Measurements from ENCODE around the gene NMU.
"Not testable (repeated sequence)": the region's sequence is repeated elsewhere in the genome, so short reads cannot be mapped to it uniquely, and the experiment has no call there.

Gene NMU

DNA sequence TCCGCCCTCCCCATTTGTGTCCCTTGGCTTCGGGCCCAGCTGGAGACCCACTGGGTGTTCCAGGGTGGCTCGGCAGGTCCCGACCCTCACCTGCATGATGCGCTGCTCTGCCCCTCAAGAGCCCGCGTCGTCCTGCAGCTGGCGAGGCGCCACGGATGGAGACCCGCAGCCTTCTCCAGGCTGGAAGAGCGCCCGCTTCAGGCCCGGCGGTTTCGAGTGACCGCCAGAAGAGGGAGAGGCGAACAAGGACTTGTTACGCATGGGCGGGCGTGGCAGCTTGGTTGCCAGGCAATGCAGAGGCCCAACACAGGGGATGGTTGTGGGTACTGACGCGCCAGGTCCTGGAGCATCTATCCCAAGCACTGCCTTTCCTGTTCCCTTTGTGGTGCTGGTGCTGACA, 44.1 kb downstream of the NMU start, which contains the start of gene PDCL2:
TSS of gene PDCL2 (minus strand) at position 232 of the 400 bp plus-strand sequence. CDS start at position 96, 136 bp downstream.
- no peak within 1 kb of the TSS for H3K4me3 ChIP-seq (ENCODE audit: low read length)
- no peak for DNase-seq (ENCODE audit: low read depth)
- TF ChIP-seq, protein P1, sequence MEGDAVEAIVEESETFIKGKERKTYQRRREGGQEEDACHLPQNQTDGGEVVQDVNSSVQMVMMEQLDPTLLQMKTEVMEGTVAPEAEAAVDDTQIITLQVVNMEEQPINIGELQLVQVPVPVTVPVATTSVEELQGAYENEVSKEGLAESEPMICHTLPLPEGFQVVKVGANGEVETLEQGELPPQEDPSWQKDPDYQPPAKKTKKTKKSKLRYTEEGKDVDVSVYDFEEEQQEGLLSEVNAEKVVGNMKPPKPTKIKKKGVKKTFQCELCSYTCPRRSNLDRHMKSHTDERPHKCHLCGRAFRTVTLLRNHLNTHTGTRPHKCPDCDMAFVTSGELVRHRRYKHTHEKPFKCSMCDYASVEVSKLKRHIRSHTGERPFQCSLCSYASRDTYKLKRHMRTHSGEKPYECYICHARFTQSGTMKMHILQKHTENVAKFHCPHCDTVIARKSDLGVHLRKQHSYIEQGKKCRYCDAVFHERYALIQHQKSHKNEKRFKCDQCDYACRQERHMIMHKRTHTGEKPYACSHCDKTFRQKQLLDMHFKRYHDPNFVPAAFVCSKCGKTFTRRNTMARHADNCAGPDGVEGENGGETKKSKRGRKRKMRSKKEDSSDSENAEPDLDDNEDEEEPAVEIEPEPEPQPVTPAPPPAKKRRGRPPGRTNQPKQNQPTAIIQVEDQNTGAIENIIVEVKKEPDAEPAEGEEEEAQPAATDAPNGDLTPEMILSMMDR (conservative IDR thresholded peaks at IDR 0.05; ENCODE audit: low read length) = no peak

DNA sequence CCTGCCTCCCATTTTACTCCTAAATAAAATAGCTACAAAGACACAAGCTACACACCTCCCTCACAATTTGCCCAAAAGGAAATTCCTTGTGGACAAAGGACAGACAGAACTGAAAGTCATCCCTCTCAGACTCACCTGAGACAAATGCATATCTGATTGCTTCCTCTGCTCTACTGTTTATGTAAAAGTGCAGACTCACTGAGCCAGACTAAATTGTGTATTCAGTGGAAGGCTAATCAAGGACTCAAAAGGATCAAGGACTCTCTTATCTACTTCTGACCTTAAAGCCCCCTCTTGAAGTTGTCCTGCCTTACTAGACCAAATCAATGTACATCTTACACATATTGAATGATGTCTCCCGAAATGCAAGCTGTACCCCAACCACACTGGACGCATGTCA, 47.9 kb downstream of the NMU start:
- no peak overlapping the region for H3K4me3 ChIP-seq (ENCODE audit: low read length)
- no peak for DNase-seq (ENCODE audit: low read depth)
- TF ChIP-seq, protein P1 (conservative IDR thresholded peaks at IDR 0.05; ENCODE audit: low read length) = no peak

DNA sequence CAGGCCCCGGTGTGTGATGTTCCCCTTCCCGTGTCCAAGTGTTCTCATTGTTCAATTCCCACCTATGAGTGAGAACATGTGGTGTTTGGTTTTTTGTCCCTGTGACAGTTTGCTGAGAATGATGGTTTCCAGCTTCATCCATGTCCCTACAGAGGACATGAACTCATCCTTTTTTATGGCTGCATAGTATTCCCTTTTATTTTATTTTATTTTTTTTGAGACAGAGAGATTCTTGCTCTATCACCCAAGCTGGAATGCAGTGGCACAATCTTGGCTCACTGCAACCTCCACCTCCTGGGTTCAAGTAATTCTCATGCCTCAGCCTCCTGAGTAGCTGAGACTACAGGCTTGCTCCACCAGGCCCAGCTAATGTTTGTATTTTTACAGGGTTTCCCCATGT, 53.3 kb downstream of the NMU start:
- not testable (repeated sequence) for H3K4me3 ChIP-seq (ENCODE audit: low read length); DNase-seq (ENCODE audit: low read depth)

DNA sequence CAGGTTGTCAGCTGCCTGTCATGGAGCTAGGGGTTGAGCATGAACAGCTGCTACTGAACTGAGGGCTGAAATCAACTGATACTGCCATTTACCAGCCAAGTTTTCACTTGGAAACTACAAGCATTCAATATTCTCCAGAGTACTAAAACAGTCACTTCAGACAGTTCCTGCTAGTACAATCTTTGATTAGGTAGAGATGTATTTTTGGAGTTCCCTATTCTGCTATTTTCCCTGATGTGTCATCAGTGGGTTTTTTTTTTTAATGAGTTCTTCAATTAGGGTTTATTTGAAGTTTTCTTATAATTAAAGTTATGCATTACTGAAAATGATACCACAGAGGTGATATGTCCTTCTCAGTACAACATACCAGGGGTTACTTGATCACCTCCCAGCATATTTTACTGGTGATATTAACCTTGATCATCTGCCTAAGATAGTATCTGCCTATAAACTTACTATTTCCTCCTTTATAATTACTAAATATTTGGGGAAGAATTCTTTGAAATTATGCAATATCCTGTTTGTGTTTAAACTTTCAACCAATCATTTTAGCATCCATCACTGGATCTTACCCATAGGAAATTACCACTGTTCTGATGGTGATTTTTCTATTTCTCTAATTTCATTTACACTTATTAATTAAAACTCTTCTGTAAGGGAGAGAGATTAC, 57.6 kb downstream of the NMU start:
- no peak for DNase-seq (ENCODE audit: low read depth)
- no peak overlapping the region for H3K4me3 ChIP-seq (ENCODE audit: low read length)
- TF ChIP-seq, protein P1 (conservative IDR thresholded peaks at IDR 0.05; ENCODE audit: low read length) = no peak

DNA sequence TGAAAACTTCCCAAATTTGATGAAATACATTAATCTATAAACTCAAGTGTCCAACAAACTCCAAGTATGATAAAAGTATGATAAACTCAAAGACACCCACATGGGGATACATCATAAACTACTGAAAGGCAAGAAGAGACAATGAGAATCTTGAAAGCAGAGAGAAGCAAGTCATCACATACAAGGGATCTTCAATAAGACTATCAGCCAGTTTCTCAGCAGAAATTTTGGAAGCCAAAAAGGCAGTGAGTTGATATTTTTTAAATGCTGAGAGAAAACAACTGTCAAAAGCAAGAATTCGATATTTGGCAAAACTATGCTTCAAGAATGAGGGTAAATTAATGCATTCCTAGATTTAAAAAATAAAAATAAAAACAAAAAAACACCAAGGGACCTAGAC, 60.6 kb downstream of the NMU start:
- no peak for DNase-seq (ENCODE audit: low read depth)
- TF ChIP-seq, protein P1 (conservative IDR thresholded peaks at IDR 0.05; ENCODE audit: low read length) = no peak
- no peak overlapping the region for H3K4me3 ChIP-seq (ENCODE audit: low read length)

DNA sequence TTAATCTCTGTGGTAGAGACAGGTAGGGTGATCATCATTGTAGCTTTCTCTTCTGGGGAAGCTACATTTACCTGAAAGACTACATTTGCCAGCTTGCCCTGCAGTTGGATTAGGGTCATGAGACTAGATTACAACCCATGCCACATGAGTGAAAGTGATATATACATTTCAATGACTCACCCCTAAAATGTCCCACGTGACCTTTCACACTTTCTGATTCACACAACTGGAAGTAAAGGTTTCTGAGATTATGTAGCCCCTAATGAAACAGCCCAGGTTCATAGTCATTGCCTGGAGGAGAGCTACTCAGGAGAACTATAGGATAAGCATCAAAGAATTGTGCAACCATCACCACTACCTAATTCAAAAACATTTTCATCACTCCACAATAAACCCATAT, 61.8 kb downstream of the NMU start:
- no peak overlapping the region for H3K4me3 ChIP-seq (ENCODE audit: low read length)
- TF ChIP-seq, protein P1 (conservative IDR thresholded peaks at IDR 0.05; ENCODE audit: low read length) = no peak
- DNase-seq (ENCODE audit: low read depth) = no peak

DNA sequence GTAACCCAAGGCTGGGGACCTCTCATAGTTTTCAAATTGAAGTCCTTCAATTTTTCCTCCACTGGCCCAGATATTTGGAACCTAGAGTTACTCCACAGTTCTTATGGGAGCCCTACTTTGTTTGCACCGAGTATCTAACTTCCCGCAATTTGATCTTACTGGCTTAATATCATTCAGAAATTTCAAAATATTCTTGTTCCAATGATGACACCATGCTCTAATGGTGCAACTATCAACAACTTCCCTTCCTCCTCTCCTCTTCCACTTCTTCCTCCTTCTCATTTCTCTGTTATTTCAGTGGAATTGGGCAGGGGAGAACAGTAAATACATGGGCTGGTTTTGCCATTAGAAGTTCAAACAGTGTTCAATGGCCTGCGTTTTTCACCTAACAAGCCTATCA, 64.3 kb downstream of the NMU start:
- TF ChIP-seq, protein P1 (conservative IDR thresholded peaks at IDR 0.05; ENCODE audit: low read length) = no peak
- H3K4me3 ChIP-seq (ENCODE audit: low read length) = no peak overlapping the region
- no peak for DNase-seq (ENCODE audit: low read depth)
